Measurements from ENCODE around the gene C4A.
"Not testable (repeated sequence)": the region's sequence is repeated elsewhere in the genome, so short reads cannot be mapped to it uniquely, and the experiment has no call there.

GRCh38 chr6:31996385-31996784 is 14.5 kb downstream of the C4A start:
- TF ChIP-seq CTCF, POLR2A (IDR thresholded peaks at IDR 0.05): not testable (repeated sequence)

Data from suprapubic skin (tissue), 3 donors.